SJCRH30 (cell line): ENCODE measurements around the gene DGUOK. TPM values are rescaled to one million over a fixed set of nuclear protein-coding genes. Genes with fewer than 3 reads are reported as not detected.
"Not testable (repeated sequence)": the region's sequence is repeated elsewhere in the genome, so short reads cannot be mapped to it uniquely, and the experiment has no call there.

Experiments
- DNase-seq, 2 experiments: peaks; one replicate each; pipeline ENCODE4 v3.0.0-alpha.2; 2015 to 2020
- H3K27ac ChIP-seq: fragments of 250-450 bp; sonication (Bioruptor Pico); 2 replicates; pipeline ENCODE4 v1.5.1; 2020; ENCODE audit warnings: mild to moderate bottlenecking, moderate library complexity
- H3K27me3 ChIP-seq: fragments of 250-450 bp; sonication (Bioruptor Pico); 2 replicates; pipeline ENCODE4 v1.5.1; 2020; ENCODE audit warnings: mild to moderate bottlenecking, moderate library complexity
- H3K36me3 ChIP-seq: fragments of 250-450 bp; sonication (Bioruptor Pico); 2 replicates; pipeline ENCODE4 v1.5.1; 2020; ENCODE audit warnings: mild to moderate bottlenecking, moderate library complexity
- H3K4me1 ChIP-seq: fragments of 250-450 bp; sonication (Bioruptor Pico); 2 replicates; pipeline ENCODE4 v1.5.1; 2020; ENCODE audit warnings: mild to moderate bottlenecking, moderate library complexity
- H3K4me3 ChIP-seq: fragments of 250-450 bp; sonication (Bioruptor Pico); 2 replicates; pipeline ENCODE4 v1.5.1; 2020; ENCODE audit warnings: mild to moderate bottlenecking, moderate library complexity
- H3K9me3 ChIP-seq: fragments of 250-450 bp; sonication (Bioruptor Pico); replicated peaks from 2 replicates; pipeline ENCODE4 v1.5.1; 2020; ENCODE audit warnings: mild to moderate bottlenecking, moderate library complexity
- total RNA-seq: library from RNA; depleted of rRNA; stranded (reverse); fragments of >200 nt; shearing (Covaris generic); gene quantifications from 2 replicates; pipeline ENCODE4 v1.2.3, GENCODE V29; 2014

Gene DGUOK
- total RNA-seq, 1 experiment from 2014 or later, result 105 TPM

- Histone ChIP-seq H3K4me3 (no peak overlapping the region), H3K36me3 (no peaks in the 10 kb centered on the region), H3K4me1 (no peaks in the 10 kb centered on the region), H3K9me3 (no peaks in the 10 kb centered on the region), H3K27me3 (peaks cover 10% of the 10 kb centered on the region), H3K27ac (no peak overlapping the region)
- no peak for DNase-seq
Observed at GRCh38 chr2:73894877-73895276, 31.8 kb upstream of the DGUOK start.

- Histone ChIP-seq H3K9me3 (no peaks in the 10 kb centered on the region), H3K4me1 (no peaks in the 10 kb centered on the region), H3K27ac (no peak overlapping the region), H3K4me3 (no peak overlapping the region), H3K36me3 (no peaks in the 10 kb centered on the region), H3K27me3 (peaks cover 10% of the 10 kb centered on the region)
- no peak for DNase-seq
Observed at GRCh38 chr2:73895473-73895872, 31.2 kb upstream of the DGUOK start.

- peak overlapping the region; percentile 6; the same call in 1 of the 2 replicates for H3K4me3 ChIP-seq
- H3K27ac ChIP-seq, result no peak overlapping the region
- H3K4me1 ChIP-seq, result no peaks in the 10 kb centered on the region
- DNase-seq, result peak; percentile 27 to 60
- no peaks in the 10 kb centered on the region for H3K36me3 ChIP-seq
- H3K9me3 ChIP-seq, result no peaks in the 10 kb centered on the region
- peaks cover 6% of the 10 kb centered on the region for H3K27me3 ChIP-seq
Observed at GRCh38 chr2:73896362-73897239, 30.1 kb upstream of the DGUOK start.

GRCh38 chr2:73897240-73897583, 29.5 kb upstream of the DGUOK start:
- peak; percentile 20 to 52 for DNase-seq
- Histone ChIP-seq H3K4me3 (peak overlapping the region; percentile 6; the same call in 1 of the 2 replicates), H3K27ac (no peak overlapping the region), H3K36me3 (no peaks in the 10 kb centered on the region), H3K9me3 (no peaks in the 10 kb centered on the region), H3K4me1 (no peaks in the 10 kb centered on the region), H3K27me3 (peaks cover 6% of the 10 kb centered on the region)

- no peaks in the 10 kb centered on the region for H3K9me3 ChIP-seq
- DNase-seq, result peak in 1 of 2 experiments; percentile 20
- no peak overlapping the region for H3K27ac ChIP-seq
- peaks cover 4% of the 10 kb centered on the region for H3K27me3 ChIP-seq
- no peaks in the 10 kb centered on the region for H3K36me3 ChIP-seq
- no peaks in the 10 kb centered on the region for H3K4me1 ChIP-seq
- H3K4me3 ChIP-seq, result no peak overlapping the region
Observed at GRCh38 chr2:73897934-73898333, 28.7 kb upstream of the DGUOK start.

- Histone ChIP-seq H3K4me1 (peaks cover 4% of the 10 kb centered on the region), H3K9me3 (no peaks in the 10 kb centered on the region), H3K27me3 (peaks cover under 1% of the 10 kb centered on the region; the same call in 1 of the 2 replicates), H3K36me3 (no peaks in the 10 kb centered on the region), H3K4me3 (no peak overlapping the region), H3K27ac (no peak overlapping the region)
- DNase-seq, result no peak
Observed at GRCh38 chr2:73899801-73900336, 26.8 kb upstream of the DGUOK start.

GRCh38 chr2:73901143-73901542, 25.5 kb upstream of the DGUOK start:
- DNase-seq, result no peak
- Histone ChIP-seq H3K4me3 (no peak overlapping the region), H3K27me3 (peaks cover 5% of the 10 kb centered on the region; the same call in 1 of the 2 replicates), H3K36me3 (no peaks in the 10 kb centered on the region), H3K9me3 (no peaks in the 10 kb centered on the region), H3K4me1 (peaks cover 4% of the 10 kb centered on the region), H3K27ac (no peak overlapping the region)

GRCh38 chr2:73902284-73902683, 24.4 kb upstream of the DGUOK start:
- Histone ChIP-seq H3K27me3 (peaks cover 5% of the 10 kb centered on the region; the same call in 1 of the 2 replicates), H3K9me3 (no peaks in the 10 kb centered on the region), H3K4me3 (no peak overlapping the region), H3K27ac (no peak overlapping the region), H3K4me1 (peaks cover 4% of the 10 kb centered on the region), H3K36me3 (no peaks in the 10 kb centered on the region)
- DNase-seq, result no peak

- H3K4me1 ChIP-seq, result peaks cover 4% of the 10 kb centered on the region
- no peak overlapping the region for H3K4me3 ChIP-seq
- H3K27ac ChIP-seq, result no peak overlapping the region
- H3K9me3 ChIP-seq, result no peaks in the 10 kb centered on the region
- no peaks in the 10 kb centered on the region for H3K36me3 ChIP-seq
- no peak for DNase-seq
- peaks cover 5% of the 10 kb centered on the region; the same call in 1 of the 2 replicates for H3K27me3 ChIP-seq
Observed at GRCh38 chr2:73903313-73903712, 23.4 kb upstream of the DGUOK start.

GRCh38 chr2:73903949-73904613, 22.6 kb upstream of the DGUOK start:
- H3K27me3 ChIP-seq, DNase-seq, H3K9me3 ChIP-seq, H3K4me3 ChIP-seq, H3K36me3 ChIP-seq, H3K4me1 ChIP-seq, H3K27ac ChIP-seq: not testable (repeated sequence)

GRCh38 chr2:73904952-73905351, 21.7 kb upstream of the DGUOK start:
- H3K9me3 ChIP-seq, result no peaks in the 10 kb centered on the region
- DNase-seq, result no peak
- H3K36me3 ChIP-seq, result no peaks in the 10 kb centered on the region
- H3K27me3 ChIP-seq, result peaks cover 5% of the 10 kb centered on the region; the same call in 1 of the 2 replicates
- peaks cover 4% of the 10 kb centered on the region for H3K4me1 ChIP-seq
- no peak overlapping the region for H3K4me3 ChIP-seq
- no peak overlapping the region for H3K27ac ChIP-seq

GRCh38 chr2:73906847-73907505, 19.7 kb upstream of the DGUOK start:
- no peak for DNase-seq
- no peak overlapping the region for H3K27ac ChIP-seq
- H3K36me3 ChIP-seq, result no peaks in the 10 kb centered on the region

GRCh38 chr2:73907840-73908452, 18.7 kb upstream of the DGUOK start:
- H3K9me3 ChIP-seq, result no peaks in the 10 kb centered on the region
- H3K36me3 ChIP-seq, result no peaks in the 10 kb centered on the region
- H3K27me3 ChIP-seq, result peaks cover 5% of the 10 kb centered on the region; the same call in 1 of the 2 replicates
- no peak overlapping the region for H3K4me3 ChIP-seq
- no peak overlapping the region for H3K27ac ChIP-seq
- H3K4me1 ChIP-seq, result peaks cover 4% of the 10 kb centered on the region
- peak; percentile 50 to 76 for DNase-seq

More at GRCh38 chr2:73906847-73907505, 19.7 kb upstream of the DGUOK start:
- Histone ChIP-seq H3K27me3 (peaks cover 5% of the 10 kb centered on the region; the same call in 1 of the 2 replicates), H3K4me3 (no peak overlapping the region), H3K4me1 (peaks cover 4% of the 10 kb centered on the region), H3K9me3 (no peaks in the 10 kb centered on the region)
